ENCODE measurements around the gene PTH1R.

PTH1R gene

DNA sequence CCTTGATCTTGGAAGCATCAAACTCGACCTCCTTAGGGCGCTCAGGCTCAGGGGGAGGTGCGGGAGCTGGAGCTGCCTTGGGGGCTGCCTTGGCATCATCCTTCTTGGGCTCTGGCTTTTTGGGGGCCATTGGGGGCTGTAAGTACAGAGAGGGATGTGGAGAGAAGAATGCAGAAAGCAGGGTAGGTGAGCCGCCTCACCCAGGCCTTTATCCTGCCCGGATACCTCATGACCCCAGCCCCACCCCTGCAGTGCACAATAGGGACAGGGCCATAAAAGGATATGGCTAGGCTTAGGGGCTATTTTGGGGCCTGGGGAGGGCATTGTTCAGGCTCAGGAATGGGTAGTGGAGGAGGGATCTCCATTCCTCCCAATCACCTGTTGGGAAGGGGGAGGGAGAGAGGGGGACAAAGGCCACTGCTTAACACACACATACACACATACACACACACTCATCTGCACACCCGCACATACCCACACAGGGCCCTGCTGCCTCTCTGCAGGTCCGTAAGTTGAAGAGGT, 14.2 kb upstream of the PTH1R start, which contains the start of gene MYL3:
Gene MYL3 (minus strand): TSS at position 184 of the 522 bp plus-strand sequence. CDS start 54 bp downstream, at position 130.
- DNase-seq (ENCODE audit: low read depth in 2 of 3, low spot score in 2 of 3), result no peak

DNA sequence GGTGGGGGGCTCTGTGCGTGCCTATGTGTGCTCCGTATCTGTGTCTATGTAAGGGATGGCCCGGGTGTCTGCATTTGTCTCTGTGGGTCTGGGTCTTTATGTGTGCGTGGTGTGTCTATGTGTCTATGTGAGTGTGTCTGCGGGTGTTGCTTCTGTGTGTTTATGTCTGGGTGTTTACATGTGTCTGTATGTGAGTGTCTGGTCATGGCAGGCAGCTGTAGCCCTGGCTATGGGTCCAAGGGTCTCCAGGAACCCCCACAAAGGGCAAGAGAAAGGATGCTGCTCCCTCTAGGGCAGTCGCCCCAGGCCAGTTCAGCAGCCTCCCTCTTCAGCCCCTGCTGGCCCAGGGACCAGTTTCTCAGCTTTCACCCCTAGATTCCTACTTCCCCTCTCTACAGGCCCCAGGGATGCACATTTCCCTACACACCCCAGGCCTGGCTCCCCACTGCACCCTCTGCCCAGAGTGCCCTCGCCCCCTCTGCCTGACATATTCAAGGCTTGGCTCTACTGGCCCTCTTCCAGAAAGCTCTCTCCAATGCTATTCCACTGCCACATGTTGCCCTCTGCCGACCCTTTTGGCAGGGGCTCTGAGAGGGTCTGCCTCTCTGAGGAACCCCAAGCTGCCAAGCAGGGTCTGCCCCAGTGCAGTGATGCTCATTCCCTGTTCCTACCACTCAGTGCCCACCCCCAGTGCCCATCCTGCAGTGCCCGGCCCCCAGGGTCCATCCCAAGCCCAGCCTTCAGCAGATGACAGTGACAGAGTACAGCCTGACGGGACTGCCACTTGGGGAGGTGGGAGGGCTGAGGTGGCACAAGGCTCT, 13.2 kb upstream of the PTH1R start:
- DNase-seq (ENCODE audit: low read depth in 2 of 3, low spot score in 2 of 3), result no peak

DNA sequence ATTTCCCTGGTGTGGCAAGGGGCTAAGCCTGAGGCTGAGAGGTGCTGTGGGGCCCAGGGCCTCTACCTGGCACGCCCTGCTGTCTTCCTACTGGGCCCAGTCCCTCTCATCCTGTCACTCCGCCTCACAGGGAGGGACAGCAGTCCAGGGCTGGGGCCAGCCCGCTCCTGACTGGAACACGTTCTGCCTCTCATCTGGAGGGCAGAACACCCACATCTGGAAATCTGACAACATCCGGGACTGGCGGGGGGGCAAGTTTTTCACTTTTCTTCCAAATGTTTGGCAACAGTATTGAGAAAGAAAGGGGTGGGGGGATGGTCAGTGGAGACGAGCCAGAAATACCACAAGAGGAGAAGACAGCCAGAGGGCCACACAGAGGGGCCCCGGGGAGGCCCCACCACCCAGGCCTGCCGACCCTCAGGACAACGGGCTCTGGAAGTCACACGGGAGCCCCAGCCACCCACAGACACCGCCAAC, 12.5 kb upstream of the PTH1R start:
- no peak for DNase-seq (ENCODE audit: low read depth in 2 of 3, low spot score in 2 of 3)

DNA sequence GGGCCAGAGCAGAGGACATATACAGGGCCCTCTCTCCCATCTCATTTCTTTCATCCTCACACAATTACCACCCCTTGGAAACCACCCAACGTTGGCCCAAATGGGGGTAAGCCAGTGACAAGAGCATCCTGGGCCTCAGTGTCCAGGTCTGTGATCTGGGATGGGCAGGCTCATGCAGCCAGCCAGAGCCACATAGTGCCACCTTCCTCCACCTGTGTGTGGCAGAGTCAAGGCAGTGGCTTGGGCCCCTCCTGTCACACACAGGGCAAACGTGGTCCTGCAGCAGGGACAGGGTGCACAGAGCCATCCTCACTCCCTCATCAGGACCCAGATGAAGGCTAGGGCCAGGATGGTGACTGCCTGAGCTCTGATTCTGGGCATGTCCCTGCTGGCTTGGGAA, 12.0 kb upstream of the PTH1R start:
- no peak for DNase-seq (ENCODE audit: low read depth in 2 of 3, low spot score in 2 of 3)

DNA sequence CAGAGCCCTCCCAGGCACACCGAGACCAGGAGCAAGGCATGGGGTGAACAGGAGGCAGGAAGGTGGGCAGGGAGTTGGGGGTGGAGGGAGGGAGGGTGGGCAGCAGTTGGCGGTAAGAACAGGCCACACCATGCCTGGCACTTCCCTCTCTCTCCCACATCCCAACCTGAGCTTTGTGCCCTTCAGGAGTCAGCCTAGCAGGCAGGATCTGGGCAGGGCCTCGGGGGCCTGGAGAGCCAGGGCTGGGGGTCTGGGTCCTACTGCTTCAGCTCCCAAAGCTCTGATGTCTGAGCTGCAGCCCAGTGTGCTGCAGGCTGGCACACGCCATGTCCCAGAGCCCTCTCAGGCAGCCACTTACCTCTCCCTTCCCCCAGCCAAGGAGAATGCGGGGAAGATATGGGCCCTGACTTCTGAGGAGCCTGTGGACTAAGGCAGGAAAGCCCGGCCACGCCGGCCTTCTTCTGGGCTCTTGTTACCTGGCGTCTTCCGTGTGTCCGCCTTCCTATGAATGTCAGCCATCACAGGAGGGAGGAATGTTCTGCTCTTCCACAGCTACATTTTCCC, 11.4 kb upstream of the PTH1R start:
- DNase-seq (ENCODE audit: low read depth in 2 of 3, low spot score in 2 of 3), result no peak

DNA sequence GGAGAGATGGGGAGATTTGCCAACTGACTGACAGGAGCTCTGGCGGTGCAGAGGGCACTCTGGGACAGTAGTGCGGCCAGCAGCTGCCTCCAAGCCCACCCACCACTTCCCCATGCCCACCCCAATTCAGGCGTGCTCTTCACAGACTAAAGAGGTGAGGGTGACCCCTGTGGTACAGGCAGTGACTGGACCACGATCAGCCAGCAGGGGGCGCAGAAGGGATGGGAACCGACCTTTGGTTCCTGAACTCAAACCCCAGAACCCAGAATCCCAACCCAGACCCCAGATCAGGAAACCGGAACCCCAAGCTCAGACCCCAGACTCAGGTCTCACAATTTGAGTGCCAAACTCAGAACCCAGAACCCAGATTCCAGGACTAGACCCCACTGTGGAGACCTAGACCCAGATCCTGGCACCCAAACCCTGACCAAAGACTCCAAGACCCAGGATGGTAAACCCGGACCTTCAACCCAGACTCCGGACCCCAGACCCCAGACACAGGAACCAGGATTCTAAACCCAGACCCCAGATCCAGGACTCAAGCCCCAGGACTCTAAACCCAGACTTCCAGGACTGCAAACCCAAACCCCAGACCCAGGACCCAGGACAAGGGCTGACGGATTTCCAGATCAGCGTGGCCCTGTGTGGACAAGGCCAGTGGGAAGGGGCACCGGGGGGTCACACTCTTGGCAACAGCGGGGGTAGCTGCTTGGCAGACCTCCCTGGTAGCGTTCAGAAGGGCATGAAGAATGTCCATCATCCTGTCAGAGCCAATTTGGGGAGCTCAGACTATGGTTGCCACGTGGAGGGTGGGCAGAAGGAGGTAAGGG, 10.6 kb upstream of the PTH1R start:
- DNase-seq (ENCODE audit: low read depth in 2 of 3, low spot score in 2 of 3), result peak; percentile 31 to 95 (median 92)

DNA sequence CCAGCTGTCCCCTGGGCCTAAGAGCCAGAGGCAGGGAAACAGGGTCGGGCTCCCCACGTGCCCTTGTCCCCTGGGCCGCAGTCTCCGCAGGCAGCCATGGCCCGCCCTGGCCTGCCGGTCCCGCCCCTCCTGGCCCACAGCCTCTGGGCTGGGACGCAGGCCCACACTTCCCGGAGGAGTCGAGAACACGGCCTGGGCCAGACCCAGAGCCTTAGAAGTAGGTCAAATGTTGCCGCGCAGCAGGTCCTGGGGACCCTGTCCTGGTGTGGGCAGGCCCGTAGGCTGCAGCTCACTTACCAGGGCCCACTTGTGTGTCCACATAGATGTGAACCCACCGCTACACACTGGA, 10.0 kb upstream of the PTH1R start:
- DNase-seq (ENCODE audit: low read depth in 2 of 3, low spot score in 2 of 3), result no peak

DNA sequence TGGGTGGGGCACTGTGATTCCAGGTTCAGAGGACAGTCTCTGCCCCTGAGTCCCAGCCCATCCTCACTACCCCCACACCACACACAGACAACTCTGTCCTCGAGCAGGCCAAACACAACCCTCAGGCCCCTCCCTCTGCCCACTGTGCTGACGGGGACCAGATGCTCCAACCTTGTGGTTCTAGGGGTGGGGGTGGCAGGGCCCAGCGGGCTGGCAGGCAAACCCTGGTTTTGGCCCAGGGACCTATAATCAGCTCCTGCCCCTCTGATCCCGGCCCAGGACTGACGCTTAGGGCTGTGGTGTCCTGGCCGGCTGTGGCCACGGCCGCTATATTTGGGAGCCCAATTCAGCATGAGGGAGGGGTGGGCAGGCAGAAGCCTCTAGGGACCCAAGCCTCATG, 9.2 kb upstream of the PTH1R start:
- DNase-seq (ENCODE audit: low read depth in 2 of 3, low spot score in 2 of 3), result no peak

DNA sequence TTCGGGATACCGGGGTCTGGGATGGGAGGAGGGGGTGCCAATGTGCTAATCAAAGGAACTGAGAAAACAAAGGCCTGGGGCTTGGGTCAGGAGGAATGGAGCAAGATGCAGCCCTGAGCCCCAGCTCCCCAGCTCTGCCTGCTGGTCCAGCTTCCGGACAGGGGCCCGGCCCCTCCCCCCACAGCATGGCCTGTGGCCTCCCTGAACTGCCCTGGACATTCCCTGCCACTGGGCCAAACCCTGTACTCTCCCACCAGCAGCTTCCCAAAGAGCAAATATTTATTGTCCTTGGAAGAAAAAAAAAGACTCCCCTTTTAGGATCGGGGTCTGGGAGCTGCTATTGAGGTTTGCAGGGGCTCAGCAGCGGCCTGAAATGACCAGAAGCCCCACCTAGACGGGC, 8.6 kb upstream of the PTH1R start:
- no peak for DNase-seq (ENCODE audit: low read depth in 2 of 3, low spot score in 2 of 3)

DNA sequence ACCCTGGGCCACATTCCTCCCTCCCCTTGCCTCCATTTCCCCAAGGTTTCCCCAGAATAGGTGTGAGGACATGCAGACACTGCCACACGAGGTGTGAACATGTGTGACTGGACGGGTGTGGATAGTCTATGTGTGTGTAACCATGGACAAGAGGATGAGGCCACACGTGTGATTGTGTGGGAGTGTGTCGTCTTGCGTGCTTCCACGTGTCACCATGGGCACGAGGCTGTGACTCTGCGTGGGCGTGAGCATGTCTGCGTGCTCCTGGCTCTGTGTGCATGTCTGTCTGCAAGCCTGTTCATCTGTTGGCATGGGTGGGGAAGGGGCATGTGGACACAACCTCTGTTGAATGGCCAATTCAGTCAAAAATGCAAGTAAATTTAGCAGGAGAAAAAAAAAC, 8.1 kb upstream of the PTH1R start:
- DNase-seq (ENCODE audit: low read depth in 2 of 3, low spot score in 2 of 3), result no peak

DNA sequence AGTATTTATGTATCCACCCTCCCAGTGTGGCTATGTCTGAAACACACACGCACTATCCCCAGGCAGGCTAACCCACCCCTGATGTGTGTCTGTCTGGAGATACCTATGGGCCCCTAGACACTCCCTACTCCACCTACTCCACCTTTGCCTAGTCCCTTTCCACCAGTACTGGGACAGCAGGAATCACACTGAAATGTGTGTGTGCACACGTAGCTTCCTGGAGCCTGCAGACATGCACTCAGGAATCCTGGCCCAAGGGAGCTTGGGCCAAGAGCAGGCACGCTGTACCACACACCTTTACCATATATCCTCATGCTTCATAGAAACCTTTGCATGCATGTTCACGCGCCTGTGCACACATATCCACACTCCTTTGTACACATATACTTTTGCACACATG, 6.9 kb upstream of the PTH1R start:
- DNase-seq (ENCODE audit: low read depth in 2 of 3, low spot score in 2 of 3), result no peak

DNA sequence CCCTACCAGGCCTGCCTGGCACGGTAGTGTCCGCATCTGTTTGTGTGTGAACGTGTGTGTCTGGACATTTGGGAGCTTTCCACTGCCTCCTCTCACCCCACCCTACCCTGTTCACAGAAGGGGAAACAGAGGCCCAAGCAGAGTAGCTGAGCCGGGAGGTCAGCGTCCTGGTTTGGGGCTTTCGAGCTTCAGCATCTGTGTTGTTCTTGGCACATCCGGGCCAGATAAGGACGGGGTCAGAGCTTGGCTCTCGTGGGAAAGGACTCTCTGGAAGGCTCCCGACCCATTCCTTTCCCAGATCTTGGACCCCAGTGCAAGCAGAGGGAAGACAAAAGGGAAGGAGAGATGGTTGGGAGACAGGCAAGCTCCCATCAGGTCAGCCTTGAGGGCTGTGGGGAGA, 6.3 kb upstream of the PTH1R start:
- no peak for DNase-seq (ENCODE audit: low read depth in 2 of 3, low spot score in 2 of 3)

DNA sequence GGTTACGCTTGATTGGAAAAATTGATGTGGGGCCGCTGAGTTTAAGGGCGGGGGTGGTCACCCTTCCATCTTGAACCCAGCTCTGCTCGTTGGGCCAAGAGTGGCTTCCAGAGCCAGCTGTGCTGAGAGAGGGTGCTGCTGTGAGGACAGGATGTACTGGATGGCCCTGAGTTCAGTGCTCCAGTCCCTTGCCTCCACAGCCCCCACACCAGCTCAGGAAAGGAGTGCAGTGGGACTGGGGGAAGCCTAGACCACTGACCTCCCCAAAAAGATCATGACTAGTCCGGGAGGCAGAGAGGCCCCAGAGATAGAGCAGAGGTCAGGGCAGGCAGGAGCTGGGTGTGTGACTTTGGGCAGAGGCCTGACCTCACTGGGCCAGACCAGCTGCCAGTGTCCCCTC, 4.0 kb upstream of the PTH1R start:
- no peak for DNase-seq (ENCODE audit: low read depth in 2 of 3, low spot score in 2 of 3)

DNA sequence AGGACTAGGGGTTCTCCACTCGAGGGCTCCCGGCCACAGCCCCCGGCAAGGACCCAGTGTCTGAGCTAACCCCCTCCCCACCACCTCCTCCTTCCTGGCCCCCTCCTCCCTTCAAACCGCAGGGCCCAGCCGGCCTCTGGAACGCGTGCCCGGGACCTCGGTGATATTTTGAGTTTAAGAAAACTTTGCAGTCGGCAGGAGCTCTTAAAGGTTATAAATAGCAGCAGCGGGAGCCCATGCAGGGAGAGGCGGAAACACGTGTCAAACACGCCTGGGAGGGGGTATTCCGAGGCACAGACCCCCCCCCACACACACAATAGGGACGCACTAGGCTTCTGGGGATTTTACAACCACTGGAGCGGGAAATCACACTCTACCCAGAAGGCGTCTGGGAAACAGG, 3.1 kb upstream of the PTH1R start:
- DNase-seq (ENCODE audit: low read depth in 2 of 3, low spot score in 2 of 3), result no peak

DNA sequence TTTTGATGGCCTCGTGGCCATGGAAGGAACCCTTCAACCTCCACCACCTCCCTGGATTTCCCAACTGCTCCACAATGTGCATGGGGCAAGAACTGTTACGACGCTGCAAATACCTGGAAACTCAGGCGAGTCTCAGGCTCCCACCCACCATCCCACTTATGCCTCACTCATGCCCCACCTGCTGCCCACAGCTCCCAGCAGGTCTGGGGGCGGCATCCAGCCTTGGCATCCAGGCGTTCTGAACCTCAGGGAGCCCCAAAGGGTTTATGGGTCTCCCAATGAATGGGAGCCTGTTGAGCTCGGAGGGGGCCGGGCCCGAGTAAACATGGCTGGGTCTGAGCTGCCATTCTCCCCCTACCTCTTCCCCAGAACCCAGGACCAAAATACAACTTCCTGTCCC, 2.0 kb upstream of the PTH1R start:
- DNase-seq (ENCODE audit: low read depth in 2 of 3, low spot score in 2 of 3), result no peak

DNA sequence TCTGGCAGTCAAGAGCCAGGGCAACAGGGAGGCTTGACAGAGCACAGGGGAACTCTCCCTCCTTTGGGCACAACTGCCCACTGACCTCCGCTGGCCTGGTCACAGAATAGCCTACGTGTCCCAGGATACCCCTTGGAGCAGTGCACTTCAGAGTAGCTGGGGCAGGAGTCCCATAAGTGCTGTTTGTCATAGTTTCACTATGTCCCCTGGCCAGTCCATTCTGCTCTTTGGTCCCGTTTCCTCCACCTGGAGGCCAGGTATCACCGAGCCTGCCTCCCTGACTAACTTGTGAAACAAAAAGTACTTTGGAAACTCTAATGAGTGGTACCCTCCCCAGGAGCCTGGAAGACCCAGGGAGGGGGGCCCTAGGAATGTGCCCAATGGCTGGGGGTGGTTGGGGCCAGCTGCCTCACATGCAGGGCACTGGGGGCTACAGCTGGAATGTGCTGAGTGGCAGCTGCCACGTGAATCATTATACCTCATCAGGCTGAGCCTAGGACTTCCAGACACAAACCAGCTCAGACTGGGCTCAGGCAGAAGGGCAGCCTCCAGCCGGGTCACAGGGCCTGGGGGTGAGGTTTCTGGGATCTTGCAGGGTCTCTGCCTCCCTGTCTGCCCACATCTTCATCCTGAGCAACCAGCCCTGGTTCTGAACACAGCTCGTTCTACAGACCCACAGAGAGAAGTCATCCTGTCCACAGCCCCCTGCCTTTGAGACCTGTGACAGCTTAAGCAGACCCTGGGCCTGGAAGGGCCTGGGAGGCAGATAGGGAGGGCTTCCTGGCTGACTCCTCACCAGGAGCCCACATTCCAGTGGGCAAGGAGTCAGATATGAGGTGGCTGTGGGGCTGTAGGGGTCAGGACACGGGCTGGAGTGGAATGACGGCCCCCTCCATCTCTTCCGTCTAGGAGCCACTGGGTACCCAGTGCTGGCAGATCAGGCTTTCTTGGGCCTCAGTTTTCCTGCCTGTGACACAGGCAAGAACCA, 914 bp upstream of the PTH1R start:
- no peak for DNase-seq (ENCODE audit: low read depth in 2 of 3, low spot score in 2 of 3)

DNA sequence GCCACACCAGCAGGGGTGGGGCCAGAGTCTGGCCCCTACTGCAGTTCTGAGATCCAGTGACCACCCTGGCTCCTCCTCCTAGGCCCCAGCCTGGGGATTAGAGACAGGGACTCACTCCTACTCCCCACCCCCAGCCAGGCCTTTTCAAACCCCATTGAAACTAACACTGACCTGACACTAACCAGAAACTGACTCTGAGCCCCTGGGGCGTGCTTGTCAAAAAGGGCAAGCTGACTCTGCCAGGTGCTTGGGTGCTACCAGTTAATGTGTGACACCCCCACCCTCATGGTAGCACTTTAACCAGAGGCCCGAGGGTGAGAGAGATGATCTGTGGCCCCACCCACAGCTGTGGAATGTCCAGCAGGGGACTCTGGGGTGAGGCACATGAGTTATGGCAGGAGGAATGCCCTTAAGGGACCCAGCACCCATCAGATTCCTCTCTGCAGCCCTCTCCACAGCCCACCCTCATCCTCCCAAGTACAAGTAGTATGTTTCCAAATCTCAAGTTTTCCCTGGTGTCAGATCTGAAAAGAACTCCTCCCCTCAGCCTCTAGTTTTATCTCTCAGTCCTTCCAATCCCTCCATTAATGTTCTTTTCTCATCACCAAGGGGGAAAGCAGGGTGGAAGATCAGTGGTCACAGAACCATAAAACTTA, 1.4 kb downstream of the PTH1R start:
- DNase-seq (ENCODE audit: low read depth in 2 of 3, low spot score in 2 of 3), result no peak

DNA sequence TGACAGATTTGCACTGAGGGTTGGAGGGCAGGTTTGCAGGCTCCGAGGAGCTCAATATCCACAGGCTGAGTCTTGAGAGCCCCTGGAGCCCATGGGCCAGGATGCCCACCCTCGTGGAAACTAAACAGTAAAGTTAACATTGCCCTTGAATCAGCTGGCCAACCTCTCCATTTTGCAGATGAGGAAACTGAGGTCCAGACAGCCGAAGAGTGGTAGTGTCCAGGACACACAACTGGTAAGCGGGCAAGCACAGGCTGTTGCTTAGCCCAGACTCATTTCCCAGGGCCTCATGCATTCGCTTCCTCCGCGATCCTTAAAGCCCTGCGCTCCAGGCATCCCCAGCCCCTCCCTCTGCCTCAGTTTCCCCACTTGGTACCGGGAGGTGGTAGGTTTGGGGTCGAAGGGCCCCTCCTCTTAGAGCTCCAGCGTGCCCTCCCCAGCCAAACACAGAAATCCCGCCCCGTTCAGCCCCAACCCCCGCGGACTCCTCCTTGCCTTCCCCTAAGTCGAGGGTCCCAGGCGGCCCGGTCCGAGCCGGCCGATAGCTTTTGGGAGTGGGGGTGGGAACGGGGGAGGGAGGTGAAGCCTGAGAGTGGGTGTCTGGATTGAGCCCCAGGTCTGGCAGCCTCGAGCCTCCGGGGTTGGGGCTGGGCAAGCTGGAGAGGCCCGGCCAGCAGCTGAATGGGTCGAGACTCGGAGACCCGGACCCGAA, 3.5 kb downstream of the PTH1R start:
- no peak for DNase-seq (ENCODE audit: low read depth in 2 of 3, low spot score in 2 of 3)

DNA sequence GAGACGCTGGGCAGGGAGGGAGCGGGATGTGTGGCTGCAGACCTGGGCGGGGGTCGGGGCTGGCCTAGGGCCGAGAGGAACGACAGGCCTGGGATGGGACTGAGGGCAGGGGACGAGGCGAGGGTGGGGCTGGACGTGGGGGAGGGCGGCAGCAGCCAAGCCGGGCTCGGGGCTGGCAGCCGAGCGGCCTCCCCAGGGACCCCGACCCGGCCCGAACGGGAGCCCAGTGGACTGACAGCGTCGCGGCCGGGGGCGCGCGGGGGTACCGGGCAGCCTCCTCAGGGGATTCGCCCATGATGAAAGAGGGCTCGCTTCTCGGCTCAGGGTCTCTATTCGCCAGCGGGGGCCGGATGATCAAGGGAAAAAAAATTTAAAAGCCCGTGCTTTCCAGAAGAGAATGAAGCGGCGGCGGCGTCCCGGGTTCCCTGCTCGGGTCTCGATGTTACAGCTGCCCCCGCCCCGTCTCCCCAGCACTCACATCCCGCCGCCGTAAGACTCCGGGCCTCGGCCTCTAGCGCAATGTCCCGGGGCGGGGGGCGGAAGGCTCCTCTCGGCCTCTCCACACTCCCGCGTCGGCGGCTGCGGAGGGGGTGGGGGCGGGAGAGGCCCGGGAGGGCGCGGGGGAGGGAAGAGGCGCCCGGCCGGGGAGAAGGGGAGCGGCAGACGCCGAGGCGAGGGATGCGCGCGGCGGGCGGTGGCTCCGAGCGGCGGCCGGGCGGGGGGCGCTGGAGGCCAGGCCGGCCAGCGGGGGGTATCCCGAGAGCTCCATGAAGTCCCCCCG, 4.3 kb downstream of the PTH1R start:
- DNase-seq (ENCODE audit: low read depth in 2 of 3, low spot score in 2 of 3), result no peak

All from activated CD8-positive, alpha-beta memory T cell treated with anti-CD3 and anti-CD28 coated beads for 48 hours (primary cell).